Left ventricle myocardium inferior (tissue), 1 donor: ENCODE data around the gene SAP30L. TPM values are rescaled to one million over a fixed set of nuclear protein-coding genes. Genes with fewer than 3 reads are reported as not detected.

ENCODE experiments used
- DNase-seq: peaks from one replicate; pipeline ENCODE4 v3.0.0-alpha.2; 2020
- H3K27ac ChIP-seq: fragments of 200-600 bp; replicated peaks from 2 replicates; pipeline ENCODE4 v1.8.0; 2021
- H3K27me3 ChIP-seq: fragments of 200-600 bp; 2 replicates; pipeline ENCODE4 v1.8.0; 2021; ENCODE audit warnings: low read depth
- H3K36me3 ChIP-seq: fragments of 200-600 bp; 2 replicates; pipeline ENCODE4 v1.8.0; 2021
- H3K4me1 ChIP-seq: fragments of 200-600 bp; 2 replicates; pipeline ENCODE4 v1.8.0; 2021
- H3K4me3 ChIP-seq: fragments of 200-600 bp; 2 replicates; pipeline ENCODE4 v1.8.0; 2021; ENCODE audit warnings: mild to moderate bottlenecking, moderate library complexity
- H3K9me3 ChIP-seq: fragments of 200-600 bp; replicated peaks from 2 replicates; pipeline ENCODE4 v1.8.0; 2021
- CTCF ChIP-seq: fragments of 200-600 bp; IDR thresholded peaks from 2 replicates; pipeline ENCODE4 v1.8.0; 2021; ENCODE audit warnings: antibody characterized with exemption, mild to moderate bottlenecking, borderline replicate concordance
- intact Hi-C: fragments of 100-400 bp; cut with micrococcal nuclease; formaldehyde crosslinking; loops from one replicate; pipeline ENCODE4 v1.11.0; 2022
- total RNA-seq: library from RNA; stranded (reverse); fragmentation: NEBNext Ultra II Directional; extraction: Animal tissue kit (Norgen Biotek cat#: 25700); gene quantifications from one replicate; pipeline ENCODE4 v1.2.1, GENCODE V29; 2021
- donor health status: DM: no; HTN: yes; CAD: no; lungs with severe emphysema.

The SAP30L gene
- total RNA-seq, 1 donor from 2014 or later = 31.3 TPM

- Histone ChIP-seq H3K27ac (no peak overlapping the region), H3K27me3 (peaks cover 100% of the 10 kb centered on the region)
- intact Hi-C loops = no loop called here
Measured at GRCh38 chr5:154481584-154482381, 36.0 kb downstream of the SAP30L start.

GRCh38 chr5:154482528-154483449 lies 37.0 kb downstream of the SAP30L start:
- TF ChIP-seq CTCF = no peak
- peaks cover 41% of the 10 kb centered on the region for H3K4me1 ChIP-seq
- no peaks in the 10 kb centered on the region for H3K9me3 ChIP-seq
- H3K27me3 ChIP-seq = peaks cover 100% of the 10 kb centered on the region
- no peak overlapping the region for H3K4me3 ChIP-seq
- H3K36me3 ChIP-seq = no peaks in the 10 kb centered on the region
- DNase-seq = no peak
- intact Hi-C loops = no loop called here
- no peak overlapping the region for H3K27ac ChIP-seq

More at GRCh38 chr5:154481584-154482381, 36.0 kb downstream of the SAP30L start:
- no peak for TF ChIP-seq CTCF
- H3K4me3 ChIP-seq = no peak overlapping the region
- DNase-seq = no peak
- no peaks in the 10 kb centered on the region for H3K36me3 ChIP-seq
- H3K9me3 ChIP-seq = no peaks in the 10 kb centered on the region
- H3K4me1 ChIP-seq = peaks cover 51% of the 10 kb centered on the region

- peaks cover 100% of the 10 kb centered on the region for H3K27me3 ChIP-seq
- DNase-seq = no peak
- TF ChIP-seq CTCF = no peak
- no peaks in the 10 kb centered on the region for H3K9me3 ChIP-seq
- no peak overlapping the region for H3K4me3 ChIP-seq
- H3K4me1 ChIP-seq = peaks cover 31% of the 10 kb centered on the region
- H3K36me3 ChIP-seq = no peaks in the 10 kb centered on the region
- intact Hi-C loops = no loop called here
- no peak overlapping the region for H3K27ac ChIP-seq
Measured at GRCh38 chr5:154483654-154484392, 38.0 kb downstream of the SAP30L start.

- no peak for DNase-seq
- intact Hi-C loops = no loop called here
- H3K27ac ChIP-seq = no peak overlapping the region
- no peak for TF ChIP-seq CTCF
- H3K27me3 ChIP-seq = peaks cover 100% of the 10 kb centered on the region
- H3K9me3 ChIP-seq = no peaks in the 10 kb centered on the region
- no peaks in the 10 kb centered on the region for H3K36me3 ChIP-seq
- no peak overlapping the region for H3K4me3 ChIP-seq
- peaks cover 24% of the 10 kb centered on the region for H3K4me1 ChIP-seq
Measured at GRCh38 chr5:154484393-154485095, 38.7 kb downstream of the SAP30L start.
